ENCODE data around the gene TMEM125.

Gene TMEM125

GRCh38 chr1:43296207-43296606, 26.4 kb downstream of the TMEM125 start:
- DNase-seq = no peak

- DNase-seq = no peak
Measured at GRCh38 chr1:43298055-43298454, 28.3 kb downstream of the TMEM125 start.

GRCh38 chr1:43299101-43299500, 29.3 kb downstream of the TMEM125 start:
- DNase-seq = no peak

- no peak for DNase-seq
Measured at GRCh38 chr1:43300378-43301094, 30.8 kb downstream of the TMEM125 start, which contains the start of gene TIE1. Gene TIE1 (plus strand): TSS chr1:43300982. CDS start chr1:43301072, 90 bp downstream.

- DNase-seq = no peak
Measured at GRCh38 chr1:43302201-43302600, 32.4 kb downstream of the TMEM125 start.

GRCh38 chr1:43302721-43303470, 33.1 kb downstream of the TMEM125 start:
- DNase-seq = no peak

- DNase-seq = no peak
Measured at GRCh38 chr1:43303471-43304313, 33.9 kb downstream of the TMEM125 start.

GRCh38 chr1:43304314-43304681, 34.5 kb downstream of the TMEM125 start:
- DNase-seq = no peak

GRCh38 chr1:43304771-43305300, 35.1 kb downstream of the TMEM125 start:
- no peak for DNase-seq

- DNase-seq = no peak
Measured at GRCh38 chr1:43305461-43305860, 35.7 kb downstream of the TMEM125 start.

- DNase-seq = no peak
Measured at GRCh38 chr1:43305926-43306687, 36.3 kb downstream of the TMEM125 start.

- DNase-seq = no peak
Measured at GRCh38 chr1:43306688-43307457, 37.1 kb downstream of the TMEM125 start.

GRCh38 chr1:43307458-43308158, 37.8 kb downstream of the TMEM125 start:
- no peak for DNase-seq

GRCh38 chr1:43308635-43309404, 39.0 kb downstream of the TMEM125 start:
- DNase-seq = no peak

GRCh38 chr1:43309405-43310025, 39.7 kb downstream of the TMEM125 start:
- no peak for DNase-seq

GRCh38 chr1:43311521-43311920, 41.7 kb downstream of the TMEM125 start:
- DNase-seq = no peak

- DNase-seq = no peak
Measured at GRCh38 chr1:43312212-43312623, 42.4 kb downstream of the TMEM125 start.

- no peak for DNase-seq
Measured at GRCh38 chr1:43312663-43313515, 43.1 kb downstream of the TMEM125 start.

- DNase-seq = no peak
Measured at GRCh38 chr1:43313771-43314170, 44.0 kb downstream of the TMEM125 start.
